ENCODE measurements around the gene ELAVL4.

ELAVL4 gene

DNA sequence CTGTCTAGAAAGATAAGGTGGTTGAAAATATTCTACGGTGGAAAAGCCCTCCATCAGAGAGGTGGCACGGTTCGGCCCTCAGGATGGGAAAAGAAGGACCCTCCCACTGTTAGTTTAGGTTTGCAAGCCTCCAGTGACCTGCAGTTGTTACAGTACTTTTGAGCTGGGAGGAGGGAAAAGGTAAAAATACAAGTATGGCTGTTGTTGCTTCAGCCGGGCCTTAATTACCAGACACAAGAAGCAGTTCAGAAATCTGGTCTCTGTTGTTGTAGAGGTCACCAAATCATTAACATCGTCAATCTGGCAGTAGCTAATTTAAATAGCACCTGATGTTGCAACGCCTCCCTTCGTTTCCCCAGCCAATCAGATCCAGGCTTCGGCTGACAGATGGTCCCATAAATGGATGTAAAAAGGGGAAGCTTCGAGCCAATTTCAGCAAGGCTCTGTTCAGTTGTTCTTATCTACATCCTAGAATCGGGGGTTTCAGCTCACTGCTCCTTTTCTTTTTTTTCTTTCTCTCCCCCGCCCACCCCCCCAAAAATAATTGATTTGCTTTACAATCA, at the start of gene ELAVL4:
Gene ELAVL4 (plus strand): TSS at position 424 of the 563 bp plus-strand sequence. CDS start 270 bp downstream, outside the sequence.
- no peak for DNase-seq

DNA sequence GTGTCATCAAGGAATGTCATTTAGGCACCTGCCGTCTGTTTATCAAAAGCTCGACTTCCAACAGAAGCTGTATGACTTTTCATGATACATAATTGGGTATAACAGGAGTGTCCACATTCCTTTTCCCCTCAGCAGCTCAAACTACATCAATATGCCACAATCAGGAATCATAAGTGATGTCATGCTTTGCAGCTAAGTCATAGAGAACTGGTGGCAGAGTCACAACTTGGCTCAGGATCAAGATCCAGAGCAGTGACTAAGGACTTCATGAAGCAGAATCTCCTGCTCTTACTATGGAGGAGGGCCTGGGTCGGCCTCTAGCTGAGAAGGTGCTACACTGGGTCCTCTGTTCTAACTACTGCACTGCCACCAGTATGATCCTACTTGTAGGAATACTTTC, 48.4 kb upstream of the ELAVL4 start:
- no peak for DNase-seq

DNA sequence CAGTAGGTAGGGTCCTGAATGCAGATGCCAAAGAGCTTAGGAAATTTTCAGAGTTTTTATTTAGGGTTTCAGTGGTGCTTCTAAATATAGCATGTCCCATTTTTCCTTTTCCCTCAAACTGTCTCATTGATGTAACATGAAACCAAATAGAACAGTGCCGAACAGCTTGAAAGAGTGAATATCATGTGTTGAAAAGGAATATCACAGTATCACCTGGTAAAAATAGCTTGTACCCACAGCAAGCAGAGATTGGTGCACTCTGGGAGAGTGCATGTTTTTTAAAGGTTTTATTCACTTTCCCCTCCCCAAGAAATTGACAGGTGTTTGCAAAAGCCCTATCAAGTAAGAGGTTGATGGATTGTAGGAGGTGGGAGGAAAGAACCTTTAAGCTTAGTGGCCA, 41.9 kb upstream of the ELAVL4 start:
- DNase-seq, result no peak

DNA sequence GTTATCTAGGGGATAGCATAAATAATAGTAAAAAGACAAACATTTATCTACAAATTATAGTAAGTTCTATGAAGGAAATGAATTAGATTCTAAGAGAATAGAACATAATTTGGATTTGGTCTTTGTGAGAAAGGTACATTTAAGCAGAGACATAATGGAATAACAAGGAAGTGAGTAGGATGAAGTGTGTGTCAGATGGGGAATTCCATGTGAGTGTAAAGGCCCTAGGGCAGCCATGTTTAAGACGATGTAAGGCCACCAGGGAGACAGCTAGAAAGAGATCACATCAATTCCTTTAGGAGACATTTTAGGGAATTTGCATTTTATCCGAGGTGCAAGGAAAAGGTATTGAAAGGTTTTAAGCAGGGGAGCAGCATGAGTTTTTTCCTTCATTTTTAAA, 33.8 kb upstream of the ELAVL4 start:
- no peak for DNase-seq

DNA sequence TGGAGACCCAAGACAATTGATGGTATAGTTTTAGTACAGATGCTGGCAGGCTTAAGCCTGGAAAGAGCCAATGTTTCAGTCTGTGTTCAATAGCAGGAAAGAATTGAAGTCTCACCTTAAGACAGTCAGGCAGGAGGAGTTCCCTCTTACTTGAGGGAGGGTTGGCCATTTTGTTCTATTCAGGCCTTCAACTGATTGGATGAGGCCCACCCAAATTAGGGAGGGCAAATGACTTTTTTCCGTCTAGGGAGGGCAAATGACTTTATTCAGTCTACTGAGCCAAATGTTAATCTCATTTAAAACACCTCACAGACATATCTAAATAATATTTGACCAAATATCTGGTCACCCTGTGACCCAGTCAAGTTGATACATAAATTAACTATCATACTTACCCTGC, 31.4 kb upstream of the ELAVL4 start:
- no peak for DNase-seq

DNA sequence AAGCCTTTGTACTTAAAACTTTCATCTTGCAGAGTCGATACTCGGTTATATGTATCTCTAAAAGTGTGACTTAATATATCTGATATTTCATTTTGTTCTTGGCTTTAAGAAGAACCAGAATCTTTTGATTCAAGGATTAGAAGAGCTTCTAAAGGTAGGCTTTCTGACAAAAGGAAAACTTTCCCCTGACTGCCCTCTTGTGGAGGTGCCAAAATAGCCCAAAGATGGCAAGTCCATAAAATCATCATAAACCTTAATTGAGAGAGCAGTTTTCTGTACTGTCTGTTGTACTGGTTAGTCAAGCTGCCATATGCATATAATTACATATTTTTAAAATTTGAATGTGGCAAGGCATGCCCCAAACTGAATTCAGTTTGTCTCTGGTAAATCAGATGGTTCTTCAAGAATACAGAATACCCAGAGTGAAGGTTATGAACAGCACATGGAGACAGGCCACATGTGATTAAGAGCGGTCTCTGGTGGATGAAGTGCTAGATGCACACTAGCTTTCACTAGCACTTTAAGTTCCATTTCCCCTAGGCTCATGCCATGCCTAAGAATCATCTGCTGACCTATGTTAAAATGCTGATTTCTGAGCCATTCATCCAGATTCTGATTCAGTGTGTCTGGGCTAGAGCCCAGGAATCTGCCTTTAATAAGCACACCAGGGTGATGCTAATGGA, 27.7 kb upstream of the ELAVL4 start:
- DNase-seq, result no peak

DNA sequence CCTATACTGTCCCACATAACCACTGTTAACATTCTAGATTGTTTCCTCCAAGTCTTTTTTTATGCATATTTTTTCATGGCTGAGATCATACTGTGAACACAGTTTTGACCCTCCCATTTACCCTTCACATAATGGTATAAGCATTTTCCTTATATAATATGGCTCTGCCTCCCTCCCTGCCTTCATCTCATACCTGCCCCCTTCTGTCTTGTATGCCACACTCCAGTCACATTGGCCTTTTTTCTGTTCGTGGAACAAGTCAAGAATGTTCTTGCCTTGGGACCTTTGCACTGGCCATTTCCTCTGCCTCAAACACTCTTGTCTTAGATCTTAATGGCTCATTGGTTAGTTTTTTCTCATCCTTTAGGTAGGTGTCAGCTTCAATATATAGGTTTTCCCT, 24.3 kb upstream of the ELAVL4 start:
- DNase-seq, result no peak

DNA sequence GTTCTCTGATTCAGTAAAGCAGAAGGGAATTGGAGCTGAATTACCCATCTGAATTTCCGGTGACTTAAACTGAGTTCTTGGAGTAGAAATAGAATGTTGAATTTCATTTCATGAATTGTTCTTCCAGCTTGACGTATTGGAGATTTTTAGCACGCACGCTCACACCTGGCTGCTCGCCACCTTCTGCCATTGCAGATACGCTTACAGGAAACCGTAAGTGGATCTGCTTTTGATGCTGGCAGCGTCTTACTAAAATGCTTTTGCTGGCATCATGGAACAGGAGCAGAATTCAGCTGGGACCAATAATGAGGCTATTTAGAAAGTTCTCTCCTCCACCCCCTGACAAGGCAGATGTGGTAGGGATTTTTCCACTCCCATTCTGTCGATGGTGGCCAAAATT, 17.7 kb upstream of the ELAVL4 start:
- DNase-seq, result no peak

DNA sequence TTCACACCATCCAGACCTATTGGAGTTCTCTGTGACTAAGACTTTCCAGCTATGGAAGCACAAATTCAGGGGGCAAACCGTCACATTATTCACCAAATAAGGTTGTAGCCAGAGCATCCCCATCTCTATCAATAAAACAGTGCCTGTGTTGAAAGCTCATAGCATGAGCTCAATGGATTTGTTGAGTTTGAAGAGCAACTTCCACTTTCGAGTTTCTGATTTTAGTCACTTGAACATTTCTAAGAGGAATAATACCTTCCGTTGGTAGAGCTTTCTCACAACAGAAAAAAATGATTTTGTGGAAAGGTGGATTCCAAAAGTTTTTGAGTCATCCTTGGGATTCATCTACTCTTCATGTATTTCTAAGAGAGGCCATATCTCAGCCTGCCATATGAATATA, 13.0 kb upstream of the ELAVL4 start:
- no peak for DNase-seq

DNA sequence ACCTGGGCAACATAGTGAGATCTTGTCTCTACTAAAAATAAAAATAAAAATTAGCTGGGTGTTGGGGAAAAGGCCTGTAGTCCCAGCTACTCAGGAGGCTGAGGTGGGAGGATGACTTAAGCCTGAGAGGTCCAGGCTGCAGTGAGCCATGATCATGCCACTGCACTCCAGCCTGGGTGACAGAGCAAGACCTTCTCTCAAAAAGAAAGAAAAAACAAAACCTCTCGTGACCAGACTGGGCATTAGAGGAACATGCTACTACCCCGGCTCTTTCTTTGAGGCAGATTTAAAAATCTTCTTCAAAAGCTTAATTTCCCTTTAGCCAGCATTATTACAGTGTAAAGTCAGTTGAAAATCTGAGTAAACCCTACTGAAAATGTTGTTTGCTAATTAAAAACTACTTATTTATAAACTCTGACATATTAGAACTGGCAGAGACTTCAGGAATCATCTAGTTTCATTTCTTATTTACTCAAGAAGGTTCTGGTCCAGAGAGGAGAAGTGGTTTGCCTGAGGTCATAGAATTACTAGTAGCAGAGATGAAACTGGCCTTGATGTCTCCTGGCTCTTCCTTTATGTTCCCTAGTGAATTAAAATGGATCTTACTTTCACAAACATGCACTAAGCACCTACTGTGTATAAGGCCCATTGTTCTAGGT, 11.6 kb upstream of the ELAVL4 start:
- no peak for DNase-seq

DNA sequence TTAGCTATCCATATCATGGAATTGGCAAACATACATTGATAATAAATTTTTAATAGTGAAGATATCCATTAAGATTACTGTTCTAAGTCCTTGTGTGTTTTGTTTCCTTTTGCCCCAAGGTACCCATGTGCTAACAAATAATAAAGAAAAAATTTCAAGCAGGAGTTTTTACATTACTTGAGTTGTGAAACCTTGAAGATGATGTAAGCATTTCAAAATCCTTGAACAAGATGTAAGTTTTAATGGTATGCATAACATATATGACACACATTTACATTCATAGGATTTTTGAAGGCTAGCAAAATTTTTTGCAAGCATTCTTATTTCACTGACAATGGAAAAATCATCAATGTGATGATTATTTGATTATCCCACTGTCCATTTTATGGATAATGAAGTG, 10.9 kb upstream of the ELAVL4 start:
- no peak for DNase-seq

DNA sequence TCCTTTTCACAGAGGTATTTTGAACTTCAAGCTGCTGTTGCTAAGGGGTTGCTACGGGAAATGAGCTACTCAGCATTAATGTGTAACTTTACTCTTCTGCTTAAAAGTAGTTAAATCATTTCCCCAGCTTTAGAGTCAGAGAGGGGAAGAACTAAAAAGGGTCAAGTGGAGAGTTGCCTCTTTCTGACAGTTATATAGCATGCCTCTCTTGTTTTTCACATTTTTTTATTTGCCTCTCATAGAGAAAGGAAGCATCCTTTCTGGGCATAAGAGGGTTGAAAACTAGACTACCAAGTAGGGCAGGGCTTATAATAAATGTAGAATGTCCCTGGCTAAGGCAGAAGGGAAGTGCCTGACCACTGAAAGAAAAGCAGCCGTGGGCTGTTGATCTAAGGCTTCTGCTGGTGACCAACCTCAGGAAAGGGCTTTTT, 10.1 kb upstream of the ELAVL4 start:
- DNase-seq, result no peak

DNA sequence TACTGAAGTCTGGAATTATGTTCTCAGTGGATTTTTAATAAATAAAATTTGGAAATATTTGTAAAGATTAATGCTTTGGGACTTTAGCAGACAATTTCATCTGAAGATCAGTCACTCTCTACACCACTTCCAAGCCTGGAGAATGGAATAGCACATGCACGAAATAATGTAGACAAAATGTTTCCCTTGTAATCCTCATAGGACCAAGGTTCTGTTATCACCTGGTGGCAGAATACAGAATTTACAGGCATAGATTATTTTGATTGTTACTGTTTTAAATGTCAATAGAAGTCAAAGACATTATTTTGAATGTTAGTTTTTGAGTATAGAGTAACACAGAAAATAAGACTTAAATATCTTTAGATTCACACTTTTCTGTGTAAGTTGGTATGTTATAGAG, 9.1 kb upstream of the ELAVL4 start:
- no peak for DNase-seq

DNA sequence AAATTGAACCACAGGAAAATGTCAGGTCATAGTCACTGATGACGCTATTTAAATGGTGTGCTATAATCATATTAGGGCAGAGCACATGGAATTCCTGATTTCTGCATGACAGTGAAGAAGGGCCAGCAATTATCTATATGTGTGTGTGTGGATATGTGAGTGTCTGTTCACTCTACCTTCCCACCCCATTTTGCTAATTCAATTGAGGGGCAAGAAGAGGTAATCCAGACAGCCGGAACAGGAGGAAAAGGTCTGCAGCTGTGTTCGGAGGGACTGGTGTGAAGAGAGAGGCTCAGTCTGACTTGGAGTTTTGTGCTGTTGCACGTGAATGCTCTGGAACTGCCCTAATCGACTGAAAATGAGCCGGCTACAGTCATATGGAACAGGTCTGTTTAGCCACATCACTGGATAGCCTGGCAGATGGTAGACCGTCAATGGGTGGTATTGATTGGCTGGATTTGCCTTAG, 5.1 kb upstream of the ELAVL4 start:
- DNase-seq, result no peak

DNA sequence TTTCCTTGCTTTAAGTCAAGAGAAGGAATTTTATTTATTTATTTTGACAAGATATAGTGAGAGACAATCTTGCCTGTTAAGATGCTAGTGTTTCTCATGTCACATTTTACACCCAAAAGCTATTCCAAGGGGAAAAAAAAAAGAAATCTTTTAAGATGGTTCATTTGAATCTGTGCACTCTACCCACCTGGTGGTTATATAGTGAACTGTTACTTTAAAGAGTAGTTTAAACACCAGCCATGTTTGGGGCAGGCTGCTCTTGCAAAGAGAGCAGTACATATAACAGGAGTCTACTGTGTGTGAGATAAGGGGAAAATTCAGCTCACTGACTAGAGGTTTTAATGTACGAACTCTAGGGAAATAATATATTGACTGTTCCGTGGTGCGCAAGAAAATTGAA, 3.3 kb upstream of the ELAVL4 start:
- DNase-seq, result no peak

DNA sequence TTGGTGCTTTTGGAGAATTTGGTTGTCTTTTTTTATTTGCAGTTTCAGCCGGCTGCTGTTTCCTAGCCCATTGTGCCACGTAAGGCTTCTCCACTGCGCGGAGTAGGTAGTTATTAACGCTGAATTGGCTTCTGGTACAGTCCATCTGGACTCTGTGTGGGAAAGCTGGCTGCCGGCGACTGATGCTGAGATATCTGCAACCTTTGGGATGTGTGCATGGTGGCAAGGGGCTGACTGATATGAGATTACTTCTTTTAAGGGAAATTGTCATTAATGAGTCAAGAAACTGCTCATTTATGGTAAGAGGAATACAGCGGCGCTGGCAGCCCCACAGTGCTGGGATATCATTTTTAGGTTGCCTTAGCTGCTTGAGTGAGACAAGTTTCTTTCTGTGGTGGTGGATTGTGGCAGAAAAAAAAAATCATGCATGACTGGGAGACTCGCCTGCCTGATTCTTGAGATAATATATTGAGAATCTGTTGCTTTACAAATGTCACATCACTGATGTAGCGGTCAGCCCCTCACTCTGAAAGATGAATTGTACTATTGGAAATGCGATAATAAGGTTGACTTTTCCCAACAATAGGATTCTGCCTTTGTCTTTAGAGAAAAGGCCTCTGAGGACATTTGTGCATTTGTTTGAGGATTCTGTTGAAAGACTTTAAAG, 2.5 kb upstream of the ELAVL4 start:
- DNase-seq, result no peak

DNA sequence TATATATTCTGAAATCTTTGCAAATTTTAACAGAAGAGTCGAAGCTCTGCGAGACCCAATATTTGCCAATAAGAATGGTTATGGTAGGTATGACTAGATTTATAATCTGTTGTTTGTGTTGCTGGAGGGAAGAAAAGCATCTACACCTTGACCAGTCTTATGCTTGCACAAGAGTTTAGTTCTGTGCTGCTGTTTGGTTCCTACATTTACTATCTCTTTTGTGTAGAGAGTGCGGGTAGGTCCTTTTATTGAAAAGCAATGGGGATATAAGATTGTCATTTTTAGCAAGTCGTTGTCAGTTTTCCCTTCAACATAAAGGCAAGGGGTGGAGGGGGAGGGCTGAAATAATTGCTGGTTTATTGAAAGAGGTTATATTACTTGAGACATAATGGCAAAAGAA, 396 bp downstream of the ELAVL4 start:
- no peak for DNase-seq

DNA sequence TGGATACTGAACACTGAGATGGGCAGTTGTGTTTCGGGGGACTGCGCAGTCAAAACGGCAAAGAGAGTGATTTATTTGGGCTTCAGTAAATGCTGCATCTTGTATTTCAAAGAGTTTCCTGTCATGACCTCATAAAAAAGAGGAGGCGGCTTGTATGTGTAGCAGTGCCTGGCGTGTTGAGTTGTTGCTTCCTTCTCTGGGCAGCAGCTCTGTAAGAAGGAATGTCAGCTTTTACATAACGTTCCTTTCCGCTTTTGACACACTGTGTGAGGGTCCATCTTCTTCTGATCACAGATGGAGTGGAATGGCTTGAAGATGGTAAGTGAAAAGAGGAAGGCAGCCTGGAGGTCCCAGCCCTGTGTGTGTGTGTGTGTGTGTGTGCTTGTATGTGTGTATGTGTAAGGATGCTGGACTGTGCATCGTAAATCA, 941 bp downstream of the ELAVL4 start:
- DNase-seq, result no peak

DNA sequence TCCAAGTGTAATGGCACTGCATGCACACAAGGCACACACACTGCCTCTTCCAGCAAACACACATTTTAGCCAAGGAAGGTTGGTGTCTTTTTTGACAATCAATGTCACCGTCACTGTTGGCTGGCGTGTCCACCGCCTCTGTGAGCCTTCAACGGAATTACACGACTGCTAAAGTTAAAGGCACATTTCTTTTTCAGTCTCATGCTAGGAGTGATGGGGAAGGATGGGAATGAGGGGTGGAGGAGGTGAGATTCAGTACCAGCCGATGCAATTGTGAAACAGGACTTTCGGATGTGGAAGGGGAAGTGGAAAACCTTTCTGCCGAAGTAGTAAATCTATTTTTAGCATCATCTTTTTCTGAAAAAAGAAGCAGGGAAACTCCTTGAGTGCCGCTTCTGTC, 1.4 kb downstream of the ELAVL4 start:
- no peak for DNase-seq

DNA sequence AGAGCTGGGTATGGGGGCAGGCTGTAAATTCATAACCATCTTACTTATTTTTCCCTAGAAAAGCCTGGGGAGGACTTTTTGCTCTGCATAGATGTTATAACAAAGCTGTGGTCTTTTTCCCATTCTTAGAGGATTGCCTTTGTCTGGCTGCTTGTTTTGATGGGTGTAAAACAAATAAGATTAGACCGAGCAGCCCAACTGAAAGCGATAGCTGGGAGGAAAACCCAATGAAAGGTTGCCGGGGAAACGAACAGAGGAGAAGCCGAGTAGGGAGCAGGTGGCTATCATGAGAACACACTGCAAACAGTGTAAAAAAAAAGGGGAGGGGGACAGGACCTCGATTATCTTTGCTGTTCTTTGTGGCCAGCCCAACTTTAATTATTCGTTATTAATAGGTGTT, 1.9 kb downstream of the ELAVL4 start:
- DNase-seq, result no peak

DNA sequence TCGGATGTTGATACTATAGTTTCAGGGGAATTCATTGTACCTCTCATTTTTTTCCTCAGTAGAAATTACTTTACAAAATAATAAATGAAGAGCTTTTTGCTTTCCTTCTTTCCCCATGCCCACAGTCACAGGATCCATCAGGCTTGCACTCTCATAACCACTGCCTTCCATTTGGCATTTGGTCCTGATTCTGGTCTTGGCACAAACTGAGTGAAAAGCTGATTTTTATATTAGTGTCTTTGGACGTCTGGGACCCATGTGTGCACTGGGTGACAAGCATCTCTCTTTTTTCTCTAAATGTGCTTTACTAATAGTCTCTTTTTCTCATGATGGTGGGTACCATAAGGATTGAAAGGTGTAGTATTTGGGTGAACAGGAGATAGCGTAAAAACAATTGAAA, 2.8 kb downstream of the ELAVL4 start:
- no peak for DNase-seq

DNA sequence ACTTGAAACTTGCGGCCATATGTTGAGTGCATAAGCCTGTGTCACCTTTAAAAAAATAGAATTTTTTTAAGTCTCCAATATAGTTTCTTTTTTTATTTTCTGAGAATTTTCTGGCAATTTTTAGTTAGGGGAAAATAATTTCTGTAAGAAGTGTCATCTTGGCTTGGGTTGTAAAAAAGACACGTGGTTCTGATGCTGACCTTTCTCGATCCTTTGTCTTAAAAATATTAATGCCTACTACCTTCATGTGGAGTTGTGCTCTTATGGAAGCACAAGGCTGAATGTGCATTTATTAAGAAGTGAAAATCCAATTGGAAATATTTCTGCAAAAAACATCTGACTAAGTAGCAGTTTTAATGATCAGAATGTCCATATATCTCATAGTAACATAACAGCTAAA, 3.5 kb downstream of the ELAVL4 start:
- DNase-seq, result no peak

DNA sequence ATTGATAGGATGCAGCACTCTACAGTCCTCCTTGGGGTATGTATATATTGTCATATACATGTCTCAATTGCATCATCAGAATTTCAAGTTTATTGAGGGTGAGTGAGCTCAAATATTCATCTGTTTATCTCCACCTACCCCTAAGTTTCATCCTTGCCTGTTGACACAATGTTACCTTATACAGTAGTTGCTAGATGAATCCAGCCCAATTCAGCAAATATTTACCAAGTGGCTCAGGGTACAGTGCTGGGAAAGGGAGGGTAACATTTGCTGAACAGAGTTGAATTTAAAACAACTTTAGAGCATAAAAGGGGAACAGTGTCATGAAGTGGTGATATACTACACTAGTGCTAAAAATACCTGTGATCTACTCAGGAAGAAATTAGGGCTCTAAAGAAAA, 14.4 kb downstream of the ELAVL4 start:
- DNase-seq, result no peak

Data from 8988T (cell line).